HFF-Myc (cell line): ENCODE results near the gene NEAT1.
"Not testable (repeated sequence)": the region's sequence is repeated elsewhere in the genome, so short reads cannot be mapped to it uniquely, and the experiment has no call there.

Source experiments
- DNase-seq: peaks from one replicate; pipeline ENCODE4 v3.0.0-alpha.2; 2011; ENCODE audit warnings: low read depth; ENCODE audit errors: extremely low read depth
- H3K4me3 ChIP-seq: replicated peaks from 2 replicates; pipeline ENCODE4 v1.5.1; 2011; ENCODE audit warnings: low read depth, mild to moderate bottlenecking, control low read depth, low read length
- TF ChIP-seq, protein P1 (sequence below): IDR thresholded peaks from 2 replicates; pipeline ENCODE4 v1.5.1; 2012; ENCODE audit warnings: mild to moderate bottlenecking, low read depth, low read length, control low read depth; ENCODE audit errors: missing control alignments

Gene NEAT1

GRCh38 chr11:65410936-65411680 lies 11.5 kb upstream of the NEAT1 start:
- H3K4me3 ChIP-seq: no peak overlapping the region
- no peak for DNase-seq
- TF ChIP-seq, protein P1, sequence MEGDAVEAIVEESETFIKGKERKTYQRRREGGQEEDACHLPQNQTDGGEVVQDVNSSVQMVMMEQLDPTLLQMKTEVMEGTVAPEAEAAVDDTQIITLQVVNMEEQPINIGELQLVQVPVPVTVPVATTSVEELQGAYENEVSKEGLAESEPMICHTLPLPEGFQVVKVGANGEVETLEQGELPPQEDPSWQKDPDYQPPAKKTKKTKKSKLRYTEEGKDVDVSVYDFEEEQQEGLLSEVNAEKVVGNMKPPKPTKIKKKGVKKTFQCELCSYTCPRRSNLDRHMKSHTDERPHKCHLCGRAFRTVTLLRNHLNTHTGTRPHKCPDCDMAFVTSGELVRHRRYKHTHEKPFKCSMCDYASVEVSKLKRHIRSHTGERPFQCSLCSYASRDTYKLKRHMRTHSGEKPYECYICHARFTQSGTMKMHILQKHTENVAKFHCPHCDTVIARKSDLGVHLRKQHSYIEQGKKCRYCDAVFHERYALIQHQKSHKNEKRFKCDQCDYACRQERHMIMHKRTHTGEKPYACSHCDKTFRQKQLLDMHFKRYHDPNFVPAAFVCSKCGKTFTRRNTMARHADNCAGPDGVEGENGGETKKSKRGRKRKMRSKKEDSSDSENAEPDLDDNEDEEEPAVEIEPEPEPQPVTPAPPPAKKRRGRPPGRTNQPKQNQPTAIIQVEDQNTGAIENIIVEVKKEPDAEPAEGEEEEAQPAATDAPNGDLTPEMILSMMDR: no peak

GRCh38 chr11:65411681-65412070 lies 10.9 kb upstream of the NEAT1 start:
- TF ChIP-seq, protein P1: no peak
- no peak for DNase-seq
- H3K4me3 ChIP-seq: no peak overlapping the region

DNA sequence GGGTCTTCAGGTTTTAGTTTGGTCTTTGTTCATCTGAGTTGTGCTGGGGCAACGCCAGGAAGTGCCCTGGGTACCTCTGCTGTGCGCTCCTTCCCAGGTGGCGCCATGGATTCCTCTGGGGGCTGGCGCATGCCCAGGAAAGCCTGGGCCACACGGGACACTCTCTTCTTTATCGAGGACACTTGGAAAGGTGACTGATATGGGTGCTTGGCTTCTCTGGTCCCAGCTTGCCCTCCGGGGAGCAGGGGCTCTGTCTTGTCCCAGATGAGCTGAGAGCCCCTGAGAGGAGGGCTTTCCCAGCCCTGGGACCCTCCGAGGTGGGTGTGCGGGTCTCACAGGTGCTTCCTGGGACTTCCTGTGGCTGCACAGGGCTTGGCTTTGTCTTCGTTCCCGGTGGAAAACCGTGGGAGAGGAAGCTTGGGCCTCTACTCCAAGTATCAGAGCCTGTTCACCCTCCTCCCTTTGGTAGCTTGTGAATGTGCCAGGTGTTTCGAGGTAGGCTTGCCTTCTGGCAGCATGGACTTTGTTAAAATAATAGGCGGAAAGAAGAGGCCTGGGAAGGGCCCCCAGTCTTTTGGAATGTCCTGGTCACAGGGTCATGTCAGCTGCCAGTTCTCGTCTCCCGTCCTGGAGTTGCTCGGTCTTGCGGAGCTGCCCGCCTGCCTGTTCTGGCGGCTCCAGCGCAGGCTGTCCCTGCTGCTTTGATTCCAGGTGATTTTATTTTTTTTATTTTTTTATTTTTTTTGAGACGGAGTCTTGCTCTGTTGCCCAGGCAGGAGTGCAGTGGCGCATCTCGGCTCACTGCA lies 10.1 kb upstream of the NEAT1 start:
- TF ChIP-seq, protein P1: no peak
- DNase-seq: no peak
- H3K4me3 ChIP-seq: no peak overlapping the region

GRCh38 chr11:65413077-65413664 lies 9.4 kb upstream of the NEAT1 start:
- DNase-seq, H3K4me3 ChIP-seq: not testable (repeated sequence)

DNA sequence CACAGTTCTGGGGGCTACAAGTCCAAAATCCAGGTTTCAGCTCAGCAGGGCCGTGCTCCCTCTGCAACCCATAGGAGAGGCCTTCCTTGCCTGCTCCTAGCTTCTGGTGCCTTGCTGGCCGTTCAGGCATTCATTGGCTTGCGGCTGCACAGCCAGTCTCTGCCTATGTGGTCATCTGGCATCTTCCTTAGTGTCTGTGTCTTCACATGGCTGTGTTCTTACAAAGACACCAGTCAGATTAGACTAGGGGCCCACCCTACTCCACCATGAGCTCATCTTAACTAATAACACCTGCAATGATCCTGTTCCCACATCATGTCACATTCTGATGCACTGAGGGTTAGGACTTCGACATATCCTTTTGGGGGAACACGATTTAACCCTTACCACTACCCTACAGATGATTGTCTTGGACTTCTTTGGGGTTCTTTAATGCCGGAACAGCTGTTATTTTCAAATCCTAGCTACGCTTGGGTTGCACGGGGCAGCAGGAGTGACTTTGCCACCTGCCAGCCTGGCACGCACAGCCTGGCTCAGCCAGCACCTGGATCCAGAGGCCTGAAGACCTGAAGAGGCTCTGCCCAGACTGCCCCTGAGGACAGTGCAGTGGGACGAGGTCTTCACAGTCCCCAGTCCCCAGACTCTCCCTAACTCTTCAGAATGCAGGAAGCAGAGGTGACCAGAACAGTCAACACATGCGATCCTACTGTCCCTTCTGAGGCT lies 7.7 kb upstream of the NEAT1 start:
- no peak overlapping the region for H3K4me3 ChIP-seq
- TF ChIP-seq, protein P1: no peak
- DNase-seq: no peak

GRCh38 chr11:65415499-65416340 lies 6.9 kb upstream of the NEAT1 start:
- H3K4me3 ChIP-seq: no peak overlapping the region

More at GRCh38 chr11:65415499-65416340, 6.9 kb upstream of the NEAT1 start:
- TF ChIP-seq, protein P1: no peak
- DNase-seq: no peak
